ENCODE measurements around the gene SPRYD3. TPM values are rescaled to one million over a fixed set of nuclear protein-coding genes. Genes with fewer than 3 reads are reported as not detected.
"Not testable (repeated sequence)": the region's sequence is repeated elsewhere in the genome, so short reads cannot be mapped to it uniquely, and the experiment has no call there.

The SPRYD3 gene
- total and polyA plus RNA-seq, 3 experiments from 2014 or later, result 40.1 to 63.0 (median 43.3) TPM

DNA sequence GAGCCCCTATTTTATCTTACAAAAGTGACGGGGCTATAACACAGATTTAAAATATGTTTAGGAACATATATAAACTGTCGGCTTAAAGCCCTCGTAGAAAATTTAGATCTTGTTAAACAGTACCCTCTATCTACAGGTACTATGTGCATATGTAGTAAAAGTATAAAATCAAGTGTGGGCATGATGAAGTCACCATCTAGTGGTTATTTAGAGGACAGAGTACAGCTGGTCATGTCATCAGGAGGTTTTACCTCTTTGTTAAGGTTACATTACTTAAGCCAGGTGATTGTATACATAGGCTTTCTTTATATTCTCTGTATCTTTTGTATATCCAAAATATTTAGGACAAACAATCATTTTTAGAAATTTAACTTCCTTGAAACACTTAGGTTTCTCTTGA, 47.6 kb downstream of the SPRYD3 start:
- no peak overlapping the region for H3K4me3 ChIP-seq (ENCODE audit: low read length)
- POLR2A ChIA-PET, result interaction anchor here (0.6 kb wide), 1 partner anchor 469 kb away, joined by 3 read pairs; the partner anchor contains the start of gene TARBP2
- Mint-ChIP-seq H3K4me3 (no peak overlapping the region), H3K36me3 (peaks cover 13 to 81% (median 28%) of the 10 kb centered on the region in 3 donors), H3K27me3 (no peaks in the 10 kb centered on the region), H3K27ac (peak overlapping the region in 1 of 8 donors; percentile 94), H3K4me1 (peaks cover 0 to 6% (median 4%) of the 10 kb centered on the region in 3 donors), H3K9me3 (no peaks in the 10 kb centered on the region)
- H3K36me3 ChIP-seq (ENCODE audit: insufficient read depth, low read length), result peaks cover 43% of the 10 kb centered on the region
- CTCF ChIA-PET, result interaction anchor here (0.9 kb wide), 1 partner anchor 51 kb away, joined by 3 read pairs; no protein-coding TSS in a partner anchor
- no peaks in the 10 kb centered on the region for H3K27me3 ChIP-seq (ENCODE audit: insufficient read depth, low read length, poor library complexity, severe bottlenecking)
- no peaks in the 10 kb centered on the region for H3K4me1 ChIP-seq (ENCODE audit: insufficient read depth, low read length)
- DNase-seq, result no peak
- H3K9me3 ChIP-seq (ENCODE audit: low read length), result no peaks in the 10 kb centered on the region
- no peak overlapping the region for H3K27ac ChIP-seq (ENCODE audit: low read depth, low read length)

- H3K4me3 ChIP-seq (ENCODE audit: low read length); H3K27me3 Mint-ChIP-seq; H3K4me3 Mint-ChIP-seq; H3K4me1 ChIP-seq (ENCODE audit: insufficient read depth, low read length); H3K27ac Mint-ChIP-seq; H3K9me3 ChIP-seq (ENCODE audit: low read length); H3K27me3 ChIP-seq (ENCODE audit: insufficient read depth, low read length, poor library complexity, severe bottlenecking); DNase-seq; H3K4me1 Mint-ChIP-seq; POLR2A ChIA-PET; H3K9me3 Mint-ChIP-seq; H3K27ac ChIP-seq (ENCODE audit: low read depth, low read length): not testable (repeated sequence)
- CTCF ChIA-PET, result interaction anchor here (1.0 to 1.2 kb wide), 2 partner anchors 20 kb away, joined by 3 read pairs; no protein-coding TSS in a partner anchor
- peaks cover 56% of the 10 kb centered on the region for H3K36me3 ChIP-seq (ENCODE audit: insufficient read depth, low read length)
- H3K36me3 Mint-ChIP-seq, result peaks cover 24 to 83% (median 24%) of the 10 kb centered on the region in 3 donors
Observed at GRCh38 chr12:53027014-53027413, 52.2 kb downstream of the SPRYD3 start.

DNA sequence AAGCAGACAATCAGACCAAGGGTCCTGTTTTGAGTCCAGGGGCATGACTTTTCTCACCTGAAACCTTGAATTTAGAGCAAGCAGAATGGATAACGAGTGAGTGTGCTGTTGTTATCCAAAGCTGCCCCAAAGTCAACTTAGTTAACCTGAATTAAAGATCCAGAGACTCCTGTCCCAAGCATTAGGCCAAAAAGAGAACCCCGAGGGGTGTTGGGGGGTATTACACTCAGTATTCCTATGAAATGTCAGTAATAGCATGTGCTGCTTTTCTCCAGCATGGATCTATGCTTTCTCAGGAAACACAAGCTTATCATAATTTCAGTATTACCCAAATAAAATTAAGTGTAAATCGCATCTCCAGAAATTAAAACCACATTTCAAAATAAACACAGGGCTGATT, 53.9 kb downstream of the SPRYD3 start:
- H3K9me3 ChIP-seq (ENCODE audit: low read length), result no peaks in the 10 kb centered on the region
- POLR2A ChIA-PET, result interaction anchor here (1.0 to 1.1 kb wide), 2 partner anchors 8 to 22 kb away, joined by 3 read pairs; no protein-coding TSS in a partner anchor
- H3K27ac Mint-ChIP-seq, result peak overlapping the region in 1 of 8 donors; percentile 14

DNA sequence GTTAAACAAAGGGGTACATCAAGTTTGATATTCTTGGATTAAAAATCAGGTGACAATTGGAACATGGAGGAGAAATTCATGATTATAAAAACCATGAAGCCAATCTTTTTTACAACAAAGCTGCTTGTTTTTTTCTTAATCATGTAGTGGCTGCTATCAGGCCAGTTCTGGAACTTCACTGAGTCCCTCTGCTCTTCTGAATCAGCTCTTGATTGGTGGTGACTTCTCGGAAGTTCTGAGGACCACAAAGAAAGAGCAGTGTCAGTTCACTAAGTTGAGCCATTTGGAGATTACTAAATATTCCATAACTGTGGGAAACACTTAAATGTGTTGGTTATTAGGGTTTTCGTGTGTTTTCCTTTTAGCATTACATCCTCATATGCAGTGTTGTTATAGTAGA, 64.5 kb downstream of the SPRYD3 start:
- Histone ChIP-seq H3K4me3 (ENCODE audit: low read length) (no peak overlapping the region), H3K27me3 (ENCODE audit: insufficient read depth, low read length, poor library complexity, severe bottlenecking) (no peaks in the 10 kb centered on the region), H3K9me3 (ENCODE audit: low read length) (no peaks in the 10 kb centered on the region), H3K4me1 (ENCODE audit: insufficient read depth, low read length) (peaks cover 23% of the 10 kb centered on the region), H3K36me3 (ENCODE audit: insufficient read depth, low read length) (peaks cover 35% of the 10 kb centered on the region), H3K27ac (ENCODE audit: low read depth, low read length) (no peak overlapping the region)
- peak overlapping the region in 7 of 8 donors; percentile 1 to 55 (median 46) for H3K27ac Mint-ChIP-seq
- no peak overlapping the region for H3K4me3 Mint-ChIP-seq
- H3K27me3 Mint-ChIP-seq, result no peaks in the 10 kb centered on the region
- ChIA-PET POLR2A (no interaction called here), CTCF (no interaction called here)
- H3K36me3 Mint-ChIP-seq, result peaks cover 7 to 72% (median 13%) of the 10 kb centered on the region in 3 donors
- no peaks in the 10 kb centered on the region for H3K9me3 Mint-ChIP-seq
- DNase-seq, result no peak
- H3K4me1 Mint-ChIP-seq, result peaks cover 41 to 58% (median 46%) of the 10 kb centered on the region in 3 donors

More for the DNA sequence above, 53.9 kb downstream of the SPRYD3 start:
- H3K4me1 ChIP-seq (ENCODE audit: insufficient read depth, low read length), result no peaks in the 10 kb centered on the region
- H3K27ac ChIP-seq (ENCODE audit: low read depth, low read length), result no peak overlapping the region
- H3K4me3 ChIP-seq (ENCODE audit: low read length), result no peak overlapping the region
- Mint-ChIP-seq H3K36me3 (peaks cover 20 to 84% (median 21%) of the 10 kb centered on the region in 3 donors), H3K4me1 (peaks cover 0 to 6% (median 2%) of the 10 kb centered on the region in 3 donors), H3K27me3 (no peaks in the 10 kb centered on the region), H3K4me3 (no peak overlapping the region), H3K9me3 (no peaks in the 10 kb centered on the region)
- H3K36me3 ChIP-seq (ENCODE audit: insufficient read depth, low read length), result peaks cover 61% of the 10 kb centered on the region
- CTCF ChIA-PET, result interaction anchor here (1.1 to 1.3 kb wide), 2 partner anchors 23 to 41 kb away, joined by 3 read pairs; no protein-coding TSS in a partner anchor
- DNase-seq, result no peak
- H3K27me3 ChIP-seq (ENCODE audit: insufficient read depth, low read length, poor library complexity, severe bottlenecking), result no peaks in the 10 kb centered on the region

Other genes with a start within 250 kb of the SPRYD3 start
- gene KRT79, start 245.1 kb downstream of the SPRYD3 start, total RNA-seq, result not detected
- gene KRT79, start 245.1 kb downstream of the SPRYD3 start, polyA plus RNA-seq, result not detected
- not detected for gene KRT78, start 230.4 kb downstream of the SPRYD3 start, total RNA-seq
- not detected for gene KRT78, start 230.4 kb downstream of the SPRYD3 start, polyA plus RNA-seq
- gene KRT8, start 174.3 kb downstream of the SPRYD3 start, total RNA-seq, result under 1 TPM in 1 of 2 experiments, not detected in 1; 0.46 TPM
- gene KRT8, start 174.3 kb downstream of the SPRYD3 start, polyA plus RNA-seq, result 1.0 TPM
- gene KRT18, start 130.3 kb downstream of the SPRYD3 start, total RNA-seq, result 1 to 10 TPM; 3.5 to 3.9 TPM
- gene KRT18, start 130.3 kb downstream of the SPRYD3 start, polyA plus RNA-seq, result 4.0 TPM
- gene EIF4B, start 72.9 kb downstream of the SPRYD3 start, total RNA-seq, result 100 to 1,000 TPM; 644 to 660 TPM
- 114 TPM for gene EIF4B, start 72.9 kb downstream of the SPRYD3 start, polyA plus RNA-seq
- gene TNS2, start 29.3 kb downstream of the SPRYD3 start, total RNA-seq, result 1 to 10 TPM; 2.1 to 5.6 TPM
- gene TNS2, start 29.3 kb downstream of the SPRYD3 start, polyA plus RNA-seq, result 0.35 TPM
- 1 to 10 TPM; 1.5 to 1.6 TPM for gene IGFBP6, start 18.3 kb upstream of the SPRYD3 start, total RNA-seq
- 8.9 TPM for gene IGFBP6, start 18.3 kb upstream of the SPRYD3 start, polyA plus RNA-seq
- under 1 TPM; 0.48 to 1.00 TPM for gene SOAT2, start 24.1 kb upstream of the SPRYD3 start, total RNA-seq
- gene SOAT2, start 24.1 kb upstream of the SPRYD3 start, polyA plus RNA-seq, result 0.76 TPM
- 10 to 100 TPM; 50.4 to 52.0 TPM for gene ZNF740, start 101.3 kb upstream of the SPRYD3 start, total RNA-seq
- gene ZNF740, start 101.3 kb upstream of the SPRYD3 start, polyA plus RNA-seq, result 3.3 TPM
- gene CSAD, start 101.5 kb upstream of the SPRYD3 start, total RNA-seq, result 10 to 100 TPM; 15.8 to 18.7 TPM
- gene CSAD, start 101.5 kb upstream of the SPRYD3 start, polyA plus RNA-seq, result 0.70 TPM
- gene ITGB7, start 127.9 kb upstream of the SPRYD3 start, total RNA-seq, result 100 to 1,000 TPM; 339 TPM
- 292 TPM for gene ITGB7, start 127.9 kb upstream of the SPRYD3 start, polyA plus RNA-seq
- gene RARG, start 152.8 kb upstream of the SPRYD3 start, total RNA-seq, result 10 to 100 TPM; 67.0 to 68.4 TPM
- gene RARG, start 152.8 kb upstream of the SPRYD3 start, polyA plus RNA-seq, result 15.4 TPM
- 10 to 100 TPM; 58.4 to 63.4 TPM for gene ESPL1, start 188.9 kb upstream of the SPRYD3 start, total RNA-seq
- gene ESPL1, start 188.9 kb upstream of the SPRYD3 start, polyA plus RNA-seq, result not detected
- gene PFDN5, start 216.2 kb upstream of the SPRYD3 start, total RNA-seq, result 100 to 1,000 TPM; 380 to 385 TPM
- gene PFDN5, start 216.2 kb upstream of the SPRYD3 start, polyA plus RNA-seq, result 1,325 TPM
- 10 to 100 TPM; 81.1 to 82.5 TPM for gene MYG1, start 220.3 kb upstream of the SPRYD3 start, total RNA-seq
- 67.9 TPM for gene MYG1, start 220.3 kb upstream of the SPRYD3 start, polyA plus RNA-seq
- gene AAAS, start 242.2 kb upstream of the SPRYD3 start, total RNA-seq, result 10 to 100 TPM; 77.9 to 79.7 TPM
- 38.9 TPM for gene AAAS, start 242.2 kb upstream of the SPRYD3 start, polyA plus RNA-seq

All from CD8-positive, alpha-beta memory T cell (primary cell).